Body of pancreas (tissue), 4 donors: Measurements from ENCODE around the gene TNFAIP2. TPM values are rescaled to one million over a fixed set of nuclear protein-coding genes. Genes with fewer than 3 reads are reported as not detected.
"Not testable (repeated sequence)": the region's sequence is repeated elsewhere in the genome, so short reads cannot be mapped to it uniquely, and the experiment has no call there.

Experiments used
- ATAC-seq: fragments of 150-250 bp; one replicate; pipeline ENCODE4 v1.9.1; 2016
- DNase-seq, 4 donors: peaks; one replicate each; pipeline ENCODE4 v3.0.0-alpha.2; 2019
- H3K27ac ChIP-seq, 4 donors: fragments of 200-600 bp; sonication (generic); 1 replicate in 3 of 4; 2 replicates in 1 of 4; pipeline versions ENCODE4 v1.5.1 to v1.6.1; 2016 to 2019; ENCODE audit warnings: mild to moderate bottlenecking in 1 of 4, mixed read lengths in 1 of 4, moderate library complexity in 1 of 4
- H3K27me3 ChIP-seq, 2 donors: fragments of 200-600 bp; sonication (generic); one replicate each; pipeline ENCODE4 v1.6.0; 2016; ENCODE audit warnings: mild to moderate bottlenecking in 1 of 2
- H3K36me3 ChIP-seq, 2 donors: fragments of 200-600 bp; sonication (generic); replicated peaks in 1 of 2; 2 replicates each; pipeline ENCODE4 v1.5.1; 2016; ENCODE audit warnings: low read depth in 2 of 2; ENCODE audit not compliant: insufficient read depth in 1 of 2
- H3K4me1 ChIP-seq: fragments of 200-600 bp; sonication (generic); one replicate; pipeline ENCODE4 v1.6.0; 2016
- H3K4me3 ChIP-seq, 2 donors: fragments of 200-600 bp; sonication (generic); 1 replicate in 1 of 2; 2 replicates in 1 of 2; pipeline ENCODE4 v1.5.1; 2016 to 2019
- H3K9me3 ChIP-seq, 3 donors: fragments of 200-600 bp; sonication (generic); 1 replicate in 2 of 3; 2 replicates in 1 of 3; pipeline ENCODE4 v1.5.1; 2016
- POLR2A ChIP-seq, 3 donors: fragments of 450-650 bp; IDR thresholded peaks; one replicate each; pipeline ENCODE4 v1.6.1; 2016; ENCODE audit warnings: antibody characterized with exemption in 3 of 3, mild to moderate bottlenecking in 2 of 3
- WGBS, 2 donors: methylation state at CpG; one replicate each; pipeline ENCODE4 v1.1.5; 2017; 5-methylcytosine and 5-hydroxymethylcytosine counted together
- intact Hi-C: fragments of 100-400 bp; cut with DNase I; formaldehyde crosslinking; loops from one replicate; pipeline ENCODE4 v1.15.1; 2023
- total RNA-seq, 2 donors: library from RNA; depleted of rRNA; stranded (reverse); fragments of >200 nt; gene quantifications; one replicate each; pipeline ENCODE4 v1.1.0, GENCODE V29; 2016
- TF ChIP-seq, protein P1 (sequence below), 7 experiments: fragments of 450-650 bp in 4 of 7; fragments of 200-600 bp in 3 of 7; sonication (generic) in 3 of 7; IDR thresholded peaks; one replicate each; pipeline ENCODE4 v1.5.1; 2016 to 2019; ENCODE audit warnings: antibody characterized with exemption in 7 of 7

TNFAIP2 gene
- total RNA-seq, 2 donors from 2014 or later = 22.1 to 75.5 TPM

DNA sequence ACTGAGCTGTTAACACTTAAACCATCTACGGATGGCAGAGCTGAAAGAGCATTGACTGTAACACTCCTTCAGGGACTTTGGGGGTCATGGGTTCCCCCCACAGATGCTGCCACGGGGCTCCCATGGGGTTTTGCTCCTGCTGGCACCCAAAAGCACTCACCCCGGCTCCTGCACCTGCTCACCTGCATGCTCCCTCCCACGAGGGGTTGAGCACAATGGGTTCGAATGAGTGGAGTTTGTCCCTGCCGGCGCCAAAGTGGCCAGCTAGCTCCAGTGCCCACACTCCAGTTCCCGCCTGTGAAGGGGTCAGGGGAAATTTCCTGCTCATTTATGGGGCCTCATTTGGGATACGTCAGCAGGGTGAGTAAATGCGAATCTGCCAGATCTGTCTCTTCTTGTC lies 40.7 kb downstream of the TNFAIP2 start:
- Histone ChIP-seq H3K27ac (no peak overlapping the region), H3K36me3 (no peaks in the 10 kb centered on the region), H3K27me3 (no peaks in the 10 kb centered on the region), H3K4me3 (no peak overlapping the region), H3K4me1 (no peaks in the 10 kb centered on the region), H3K9me3 (peaks cover 0 to 9% (median 0%) of the 10 kb centered on the region in 3 donors)
- WGBS, 2 donors = 64 to 80% methylated on average over 1 to 10 of the region's 10 CpGs
- intact Hi-C loops = no loop called here
- TF ChIP-seq POLR2A (IDR thresholded peaks at IDR 0.05) = no peak
- TF ChIP-seq, protein P1, sequence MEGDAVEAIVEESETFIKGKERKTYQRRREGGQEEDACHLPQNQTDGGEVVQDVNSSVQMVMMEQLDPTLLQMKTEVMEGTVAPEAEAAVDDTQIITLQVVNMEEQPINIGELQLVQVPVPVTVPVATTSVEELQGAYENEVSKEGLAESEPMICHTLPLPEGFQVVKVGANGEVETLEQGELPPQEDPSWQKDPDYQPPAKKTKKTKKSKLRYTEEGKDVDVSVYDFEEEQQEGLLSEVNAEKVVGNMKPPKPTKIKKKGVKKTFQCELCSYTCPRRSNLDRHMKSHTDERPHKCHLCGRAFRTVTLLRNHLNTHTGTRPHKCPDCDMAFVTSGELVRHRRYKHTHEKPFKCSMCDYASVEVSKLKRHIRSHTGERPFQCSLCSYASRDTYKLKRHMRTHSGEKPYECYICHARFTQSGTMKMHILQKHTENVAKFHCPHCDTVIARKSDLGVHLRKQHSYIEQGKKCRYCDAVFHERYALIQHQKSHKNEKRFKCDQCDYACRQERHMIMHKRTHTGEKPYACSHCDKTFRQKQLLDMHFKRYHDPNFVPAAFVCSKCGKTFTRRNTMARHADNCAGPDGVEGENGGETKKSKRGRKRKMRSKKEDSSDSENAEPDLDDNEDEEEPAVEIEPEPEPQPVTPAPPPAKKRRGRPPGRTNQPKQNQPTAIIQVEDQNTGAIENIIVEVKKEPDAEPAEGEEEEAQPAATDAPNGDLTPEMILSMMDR (IDR thresholded peaks at IDR 0.05) = no peak
- DNase-seq = no peak
- ATAC-seq = no peak

DNA sequence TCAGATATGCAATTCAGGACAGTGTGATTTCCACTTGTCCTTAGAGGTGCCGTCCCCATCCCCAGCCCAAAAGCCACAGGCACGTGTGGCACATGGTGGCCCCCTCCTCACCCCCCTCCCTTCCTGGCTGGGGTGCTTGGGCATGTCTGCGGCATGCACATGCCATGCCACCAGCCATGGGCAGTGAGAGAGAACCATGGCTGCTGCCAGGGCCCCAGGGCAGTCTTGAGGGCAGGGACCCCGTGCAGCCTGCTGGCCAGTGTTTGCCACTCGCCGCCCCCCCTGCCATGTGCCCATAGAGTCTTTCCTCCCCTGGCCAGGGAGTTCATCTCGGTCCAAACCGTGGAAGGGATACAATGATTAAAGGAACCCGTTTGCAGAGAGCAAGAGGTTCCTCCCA lies 41.5 kb downstream of the TNFAIP2 start:
- H3K36me3 ChIP-seq = no peaks in the 10 kb centered on the region
- H3K27me3 ChIP-seq = no peaks in the 10 kb centered on the region
- no peak overlapping the region for H3K4me3 ChIP-seq
- peaks cover 0 to 15% (median 0%) of the 10 kb centered on the region in 3 donors for H3K9me3 ChIP-seq
- DNase-seq = no peak
- 56 to 66% methylated on average over 7 to 9 of the region's 9 CpGs for WGBS, 2 donors
- H3K4me1 ChIP-seq = no peaks in the 10 kb centered on the region
- H3K27ac ChIP-seq = no peak overlapping the region
- TF ChIP-seq, protein P1 (IDR thresholded peaks at IDR 0.05) = no peak
- no peak for TF ChIP-seq POLR2A (IDR thresholded peaks at IDR 0.05)
- ATAC-seq = no peak
- intact Hi-C loops = no loop called here

DNA sequence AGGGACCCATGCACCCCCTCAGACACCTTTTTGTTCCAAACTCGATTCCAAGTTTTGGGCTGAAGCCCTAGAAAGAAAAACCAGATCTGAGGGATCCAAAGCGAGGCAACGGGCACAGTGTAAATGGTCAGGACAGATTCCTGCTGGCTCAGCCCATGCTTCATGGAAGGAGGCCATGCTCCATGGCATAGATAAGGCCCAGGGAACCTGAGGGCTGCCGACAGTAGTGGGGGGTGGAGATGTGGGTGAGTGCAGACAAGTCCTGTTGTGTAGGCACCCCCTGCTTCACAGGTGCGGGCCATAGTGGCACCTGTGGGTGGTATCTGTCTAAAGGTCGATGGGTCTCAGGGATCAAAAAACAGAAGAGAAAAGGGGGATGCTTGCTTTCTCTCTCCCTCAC lies 42.1 kb downstream of the TNFAIP2 start:
- no peaks in the 10 kb centered on the region for H3K4me1 ChIP-seq
- no peak overlapping the region for H3K4me3 ChIP-seq
- intact Hi-C loops = no loop called here
- no peaks in the 10 kb centered on the region for H3K36me3 ChIP-seq
- peaks cover 0 to 21% (median 0%) of the 10 kb centered on the region in 3 donors for H3K9me3 ChIP-seq
- ATAC-seq (no peak), DNase-seq (no peak)
- TF ChIP-seq, protein P1 (IDR thresholded peaks at IDR 0.05) = no peak
- TF ChIP-seq POLR2A (IDR thresholded peaks at IDR 0.05) = no peak
- WGBS, 2 donors = 78 to 85% methylated on average over 6 of the region's 6 CpGs
- no peaks in the 10 kb centered on the region for H3K27me3 ChIP-seq
- no peak overlapping the region for H3K27ac ChIP-seq

DNA sequence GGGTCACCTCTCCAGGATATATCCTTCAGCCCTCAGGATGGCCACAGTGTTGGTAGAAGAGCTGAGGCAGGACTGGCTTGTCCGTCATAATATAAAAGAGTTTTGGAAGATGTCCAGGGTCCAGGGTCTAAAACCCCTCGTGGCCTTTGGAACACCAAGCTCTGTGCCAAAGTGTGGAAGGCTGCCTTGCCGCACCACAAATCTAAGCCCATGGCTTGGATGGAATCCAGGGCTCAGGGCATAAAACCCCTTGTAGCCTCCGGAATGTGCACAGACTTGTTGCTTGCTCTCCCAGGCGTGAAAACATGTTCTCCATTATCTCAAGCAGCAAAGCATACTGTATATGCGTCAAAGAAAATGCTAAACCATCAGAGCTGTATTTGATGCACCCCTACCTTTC lies 46.7 kb downstream of the TNFAIP2 start:
- DNase-seq = no peak

DNA sequence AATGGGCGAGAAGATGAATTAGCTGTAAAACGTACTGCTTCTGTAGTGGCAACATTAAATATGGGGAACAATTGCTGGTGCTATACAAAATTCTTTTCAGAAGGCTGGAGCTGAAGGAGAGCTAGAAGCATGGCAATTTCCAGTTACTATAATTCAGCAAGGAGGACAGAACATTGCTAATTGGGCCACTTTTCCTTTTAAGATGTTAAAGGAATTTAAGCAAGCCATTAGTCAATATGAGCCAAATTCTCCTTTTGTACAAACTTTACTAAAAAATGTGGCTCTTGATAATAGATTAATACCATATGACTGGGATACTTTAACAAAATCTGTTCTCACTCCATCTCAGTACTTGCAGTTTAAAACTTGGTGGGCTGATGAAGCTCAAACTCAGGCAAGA lies 47.9 kb downstream of the TNFAIP2 start:
- H3K27me3 ChIP-seq, ATAC-seq, H3K4me1 ChIP-seq, DNase-seq, H3K4me3 ChIP-seq, intact Hi-C loops, H3K27ac ChIP-seq, H3K36me3 ChIP-seq: not testable (repeated sequence)
- H3K9me3 ChIP-seq = peaks cover 0 to 39% (median 0%) of the 10 kb centered on the region in 3 donors
- 51 to 54% methylated on average over 2 of the region's 2 CpGs for WGBS, 2 donors

More for the DNA sequence above, 46.7 kb downstream of the TNFAIP2 start:
- intact Hi-C loops = no loop called here
- no peaks in the 10 kb centered on the region for H3K36me3 ChIP-seq
- TF ChIP-seq POLR2A (IDR thresholded peaks at IDR 0.05) = no peak
- TF ChIP-seq, protein P1 (IDR thresholded peaks at IDR 0.05) = no peak
- no peaks in the 10 kb centered on the region for H3K27me3 ChIP-seq
- no peak overlapping the region for H3K4me3 ChIP-seq
- H3K9me3 ChIP-seq = peaks cover 0 to 34% (median 0%) of the 10 kb centered on the region in 3 donors
- 90% methylated on average over 5 to 6 of the region's 6 CpGs for WGBS, 2 donors
- no peak for ATAC-seq
- no peaks in the 10 kb centered on the region for H3K4me1 ChIP-seq
- H3K27ac ChIP-seq = no peak overlapping the region
